NOMO-1 treated with DMSO at 0.1 percent for 48 hours (cell line): ENCODE results near the gene TSPEAR.
"Not testable (repeated sequence)": the region's sequence is repeated elsewhere in the genome, so short reads cannot be mapped to it uniquely, and the experiment has no call there.

Experiments used
- DNase-seq: peaks from one replicate; lab custom pipeline; 2025; ENCODE audit not compliant: unreplicated experiment; lab: John Stamatoyannopoulos, UW

Gene TSPEAR

GRCh38 chr21:44636209-44637017, 75.0 kb downstream of the TSPEAR start:
- DNase-seq: no peak

GRCh38 chr21:44632067-44632466, 79.3 kb downstream of the TSPEAR start:
- no peak for DNase-seq

GRCh38 chr21:44630440-44630839, 80.9 kb downstream of the TSPEAR start:
- DNase-seq: no peak

DNA sequence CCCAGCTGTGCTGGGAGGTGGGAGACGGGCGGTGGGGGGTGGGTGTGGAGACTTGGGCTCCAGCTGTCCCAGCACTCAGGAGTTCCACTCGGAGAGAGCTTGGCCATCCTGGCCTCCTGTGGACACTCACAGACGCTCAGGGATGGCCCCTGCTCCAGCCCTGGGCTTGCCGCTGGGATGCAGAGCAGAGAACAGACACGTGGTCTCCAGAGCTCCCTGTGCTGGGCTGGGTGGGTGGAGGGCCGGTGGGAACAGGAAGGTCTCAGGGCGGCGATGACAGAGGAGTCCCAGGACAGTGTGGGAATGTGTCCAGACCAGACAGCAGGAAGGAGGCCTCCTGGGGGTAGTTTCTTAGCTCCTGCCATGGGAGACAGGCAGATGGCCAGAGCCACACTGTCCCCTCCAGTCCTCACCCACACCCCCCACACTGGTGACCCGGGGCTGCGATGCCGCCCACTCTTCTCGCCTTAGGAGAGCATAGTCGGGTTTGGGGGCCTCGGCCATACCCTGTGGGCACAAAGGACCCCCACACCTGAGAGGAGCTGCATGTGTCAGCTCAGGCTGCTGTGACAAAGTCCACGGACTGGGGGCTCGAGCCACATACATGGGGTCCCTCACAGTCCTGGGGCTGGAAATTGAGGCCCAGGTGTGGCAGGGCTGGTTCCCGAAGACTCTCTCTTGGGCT, 82.5 kb downstream of the TSPEAR start:
- DNase-seq: no peak

- not testable (repeated sequence) for DNase-seq
Observed at GRCh38 chr21:44627831-44628233, 83.5 kb downstream of the TSPEAR start.

GRCh38 chr21:44627181-44627822, 84.1 kb downstream of the TSPEAR start:
- not testable (repeated sequence) for DNase-seq

GRCh38 chr21:44626673-44627143, 84.7 kb downstream of the TSPEAR start, which contains the start of gene KRTAP10-9:
Gene KRTAP10-9, plus strand, starts transcription at chr21:44627093. Its CDS starts 79 bp downstream, at chr21:44627172.
- DNase-seq: no peak

- DNase-seq: no peak
Observed at GRCh38 chr21:44626262-44626661, 85.1 kb downstream of the TSPEAR start.

- DNase-seq: no peak
Observed at GRCh38 chr21:44625756-44626155, 85.6 kb downstream of the TSPEAR start.

DNA sequence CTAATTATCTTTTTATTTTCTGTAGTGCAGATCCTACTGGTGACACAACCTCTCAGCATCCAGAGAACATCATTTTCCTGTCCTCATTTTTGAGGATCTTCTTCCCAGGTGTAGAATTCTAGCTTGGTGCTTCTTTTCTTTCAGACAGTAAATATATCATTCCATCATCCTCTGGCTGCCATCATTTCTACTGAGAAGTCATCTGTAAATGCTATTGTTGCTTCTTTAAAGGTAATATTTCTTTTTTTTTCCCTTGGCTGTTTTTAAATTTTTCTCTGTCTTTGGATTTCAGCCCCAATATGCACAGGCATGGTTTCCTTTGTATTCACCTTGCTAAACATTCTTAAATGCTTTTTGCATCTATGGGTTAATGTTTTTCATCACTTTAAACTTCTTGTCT, 87.8 kb downstream of the TSPEAR start:
- no peak for DNase-seq

- DNase-seq: no peak
Observed at GRCh38 chr21:44619886-44620285, 91.5 kb downstream of the TSPEAR start.

DNA sequence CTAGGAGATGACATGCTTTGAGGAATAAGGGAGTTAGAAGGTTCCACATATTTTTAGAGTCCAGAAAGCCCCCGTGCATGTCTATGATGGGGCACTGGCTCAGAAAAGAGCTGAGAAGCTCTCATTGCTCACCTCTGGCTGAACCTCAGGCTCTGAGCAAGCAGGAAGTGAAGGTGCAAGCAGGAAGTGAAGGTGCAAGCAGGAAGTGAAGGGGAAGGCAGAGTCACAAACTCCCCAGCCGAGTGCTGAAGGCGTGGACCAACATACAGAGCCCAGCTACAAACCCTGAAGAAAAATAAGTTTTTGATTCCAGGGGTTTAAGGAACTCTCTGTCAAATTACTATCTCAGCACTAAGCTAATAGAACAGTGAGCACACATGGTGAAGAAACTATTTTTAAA, 92.5 kb downstream of the TSPEAR start:
- no peak for DNase-seq

DNA sequence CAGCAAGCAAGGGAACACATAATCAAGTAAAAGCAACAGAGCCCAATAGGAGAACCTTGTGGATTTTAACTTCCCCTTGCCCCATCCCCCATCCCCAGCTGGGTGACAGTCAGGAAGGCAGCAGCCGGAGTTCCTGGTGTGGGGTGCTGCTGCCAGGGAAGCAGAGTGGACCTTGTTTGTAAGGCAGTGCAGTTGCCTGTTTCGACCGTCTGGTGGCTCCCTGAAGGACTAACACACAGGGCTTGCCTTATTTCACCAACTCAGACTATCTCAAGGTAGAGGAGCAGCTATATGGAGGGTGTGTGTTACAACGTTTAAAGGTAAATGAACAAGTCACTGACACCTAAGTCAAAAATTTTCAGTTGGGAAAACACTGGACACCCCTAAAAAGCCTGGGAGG, 92.9 kb downstream of the TSPEAR start:
- no peak for DNase-seq

DNA sequence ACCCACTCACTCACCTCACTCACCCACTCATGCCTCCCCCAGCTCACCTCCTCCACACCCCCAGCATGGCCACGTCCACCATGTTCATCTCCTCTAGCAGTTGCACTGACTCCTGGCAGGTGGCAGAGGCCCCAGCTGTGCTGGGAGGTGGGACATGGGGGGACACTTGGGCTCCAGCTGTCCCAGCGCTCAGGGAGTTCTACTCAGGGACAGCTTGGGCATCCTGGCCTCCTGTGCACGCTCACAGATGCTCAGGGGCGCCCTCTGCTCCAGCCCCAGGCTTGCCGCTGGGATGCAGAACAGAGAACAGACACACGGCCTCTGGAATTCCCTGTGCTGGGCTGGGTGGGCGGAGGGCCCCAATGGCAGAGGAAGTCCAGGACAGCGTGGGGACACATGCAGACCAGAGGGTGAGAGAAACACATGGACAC, 94.3 kb downstream of the TSPEAR start:
- no peak for DNase-seq

DNA sequence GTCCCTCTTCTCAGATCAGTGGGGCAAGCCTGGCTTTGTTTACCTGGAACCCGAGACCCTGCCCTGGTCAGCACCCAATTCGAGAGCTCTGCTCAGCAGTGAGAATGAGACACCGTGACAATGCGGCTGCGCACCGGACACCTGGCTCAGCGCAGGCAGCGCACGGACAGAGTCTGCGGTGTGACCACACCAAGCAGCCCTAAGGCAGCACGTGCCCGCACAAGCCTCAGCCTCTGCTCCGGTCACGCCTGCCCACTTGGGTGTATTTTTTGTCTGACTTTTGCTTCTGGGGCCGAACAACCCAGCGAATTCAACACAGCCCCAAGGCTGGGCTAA, 94.8 kb downstream of the TSPEAR start:
- no peak for DNase-seq

GRCh38 chr21:44615911-44616590, 95.3 kb downstream of the TSPEAR start:
- DNase-seq: no peak

- no peak for DNase-seq
Observed at GRCh38 chr21:44615466-44615865, 95.9 kb downstream of the TSPEAR start.

- no peak for DNase-seq
Observed at GRCh38 chr21:44614961-44615391, 96.4 kb downstream of the TSPEAR start.

DNA sequence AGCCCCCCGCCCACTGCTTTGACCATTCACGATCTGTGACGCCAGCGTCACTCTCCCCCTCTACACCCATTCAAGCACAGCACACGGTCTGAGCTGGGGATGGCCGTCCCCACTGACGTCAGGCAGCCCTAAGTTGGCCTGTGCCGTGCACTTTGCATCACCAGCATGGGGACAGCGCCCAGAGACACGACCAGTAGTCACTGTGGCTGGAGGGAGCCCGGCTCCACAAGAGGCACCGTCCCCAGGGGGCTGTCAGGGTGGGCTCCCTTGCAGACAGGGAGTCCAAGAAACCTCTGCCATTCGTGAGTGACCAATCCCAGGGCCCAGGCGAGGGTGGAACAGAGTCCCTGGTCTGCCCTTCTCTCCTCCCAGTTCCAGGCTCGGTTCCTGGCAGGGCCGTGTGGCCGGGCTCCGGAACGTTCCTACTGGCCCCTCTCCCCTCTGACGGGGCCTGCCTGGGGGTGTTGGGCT, 97.2 kb downstream of the TSPEAR start:
- no peak for DNase-seq

- DNase-seq: no peak
Observed at GRCh38 chr21:44613386-44614155, 97.8 kb downstream of the TSPEAR start.
